ENCODE measurements around the gene SLC7A4.

Gene SLC7A4

DNA sequence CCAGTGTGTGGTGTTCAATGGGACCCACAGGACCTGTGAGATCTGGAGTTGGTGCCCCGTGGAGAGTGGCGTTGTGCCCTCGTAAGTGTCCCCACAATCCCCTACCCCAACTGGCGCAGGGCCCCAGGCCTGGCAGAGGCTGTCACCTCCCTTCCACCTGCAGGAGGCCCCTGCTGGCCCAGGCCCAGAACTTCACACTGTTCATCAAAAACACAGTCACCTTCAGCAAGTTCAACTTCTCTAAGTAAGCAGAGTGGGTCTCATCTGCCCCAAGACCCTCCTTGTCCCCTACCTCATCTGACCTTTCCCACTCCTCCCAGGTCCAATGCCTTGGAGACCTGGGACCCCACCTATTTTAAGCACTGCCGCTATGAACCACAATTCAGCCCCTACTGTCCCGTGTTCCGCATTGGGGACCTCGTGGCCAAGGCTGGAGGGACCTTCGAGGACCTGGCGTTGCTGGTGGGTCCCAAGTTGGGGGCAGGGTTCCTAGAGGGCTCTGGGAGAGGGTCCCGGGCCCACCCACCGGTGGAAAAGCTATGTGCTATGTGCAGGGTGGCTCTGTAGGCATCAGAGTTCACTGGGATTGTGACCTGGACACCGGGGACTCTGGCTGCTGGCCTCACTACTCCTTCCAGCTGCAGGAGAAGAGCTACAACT lies 9.3 kb downstream of the SLC7A4 start:
- Histone ChIP-seq H3K4me2 (ENCODE audit: low read depth, low read length) (no peak overlapping the region), H3K79me2 (ENCODE audit: low read length) (no peaks in the 10 kb centered on the region), H3F3A (ENCODE audit: insufficient read depth, low read length) (no peaks in the 10 kb centered on the region), H3K4me1 (ENCODE audit: low read length) (no peaks in the 10 kb centered on the region; the same call in 1 of the 2 replicates), H3K4me3 (ENCODE audit: low read length) (no peak overlapping the region), H3K36me3 (replicated peaks; ENCODE audit: insufficient read depth, low read length) (no peaks in the 10 kb centered on the region), H3K9me3 (replicated peaks; ENCODE audit: insufficient read depth, low read length) (no peaks in the 10 kb centered on the region), H3K9ac (ENCODE audit: low read length) (no peak overlapping the region), H3K27ac (ENCODE audit: low read length) (no peak overlapping the region), H2AFZ (ENCODE audit: low read length) (no peak overlapping the region), H3K9me2 (replicated peaks; ENCODE audit: insufficient read depth, low read length) (no peaks in the 10 kb centered on the region), H4K20me1 (ENCODE audit: insufficient read depth, low read length) (no peaks in the 10 kb centered on the region), H3K27me3 (replicated peaks; ENCODE audit: insufficient read depth, low read length) (peaks cover 26% of the 10 kb centered on the region)
- TF ChIP-seq EZH2phosphoT487 (IDR thresholded peaks at IDR 0.05; ENCODE audit: low read length): no peak
- TF ChIP-seq, protein P1, sequence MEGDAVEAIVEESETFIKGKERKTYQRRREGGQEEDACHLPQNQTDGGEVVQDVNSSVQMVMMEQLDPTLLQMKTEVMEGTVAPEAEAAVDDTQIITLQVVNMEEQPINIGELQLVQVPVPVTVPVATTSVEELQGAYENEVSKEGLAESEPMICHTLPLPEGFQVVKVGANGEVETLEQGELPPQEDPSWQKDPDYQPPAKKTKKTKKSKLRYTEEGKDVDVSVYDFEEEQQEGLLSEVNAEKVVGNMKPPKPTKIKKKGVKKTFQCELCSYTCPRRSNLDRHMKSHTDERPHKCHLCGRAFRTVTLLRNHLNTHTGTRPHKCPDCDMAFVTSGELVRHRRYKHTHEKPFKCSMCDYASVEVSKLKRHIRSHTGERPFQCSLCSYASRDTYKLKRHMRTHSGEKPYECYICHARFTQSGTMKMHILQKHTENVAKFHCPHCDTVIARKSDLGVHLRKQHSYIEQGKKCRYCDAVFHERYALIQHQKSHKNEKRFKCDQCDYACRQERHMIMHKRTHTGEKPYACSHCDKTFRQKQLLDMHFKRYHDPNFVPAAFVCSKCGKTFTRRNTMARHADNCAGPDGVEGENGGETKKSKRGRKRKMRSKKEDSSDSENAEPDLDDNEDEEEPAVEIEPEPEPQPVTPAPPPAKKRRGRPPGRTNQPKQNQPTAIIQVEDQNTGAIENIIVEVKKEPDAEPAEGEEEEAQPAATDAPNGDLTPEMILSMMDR (IDR thresholded peaks at IDR 0.05; ENCODE audit: low read length): peak; percentile 12; the same call in 1 of the 2 replicates
- no peak for DNase-seq

DNA sequence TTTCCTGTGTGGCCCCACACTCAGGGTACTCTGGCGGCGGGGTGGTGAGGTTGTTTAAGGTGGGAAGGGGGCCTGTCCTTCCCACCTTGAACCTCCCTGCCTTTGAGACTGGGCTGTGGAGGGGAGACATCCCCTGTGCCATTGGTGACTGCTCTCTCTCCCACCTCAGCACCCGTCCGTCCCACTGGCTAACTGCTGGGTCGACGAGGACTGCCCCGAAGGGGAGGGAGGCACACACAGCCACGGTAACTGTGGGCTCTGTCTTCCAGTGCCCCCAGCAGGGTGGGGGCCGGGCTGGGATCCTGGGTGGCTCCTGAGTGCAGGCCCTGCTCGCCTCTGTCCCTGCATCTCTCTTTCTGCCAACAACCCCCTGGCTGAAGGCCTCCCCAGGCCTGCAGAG lies 9.9 kb downstream of the SLC7A4 start:
- Histone ChIP-seq H3K9me3 (replicated peaks; ENCODE audit: insufficient read depth, low read length) (no peaks in the 10 kb centered on the region), H4K20me1 (ENCODE audit: insufficient read depth, low read length) (no peaks in the 10 kb centered on the region), H3K4me2 (ENCODE audit: low read depth, low read length) (no peak overlapping the region), H3K27ac (ENCODE audit: low read length) (no peak overlapping the region), H3K27me3 (replicated peaks; ENCODE audit: insufficient read depth, low read length) (peaks cover 32% of the 10 kb centered on the region), H3K9ac (ENCODE audit: low read length) (no peak overlapping the region), H3K36me3 (replicated peaks; ENCODE audit: insufficient read depth, low read length) (no peaks in the 10 kb centered on the region), H2AFZ (ENCODE audit: low read length) (no peak overlapping the region), H3K9me2 (replicated peaks; ENCODE audit: insufficient read depth, low read length) (no peaks in the 10 kb centered on the region), H3F3A (ENCODE audit: insufficient read depth, low read length) (no peaks in the 10 kb centered on the region), H3K79me2 (ENCODE audit: low read length) (no peaks in the 10 kb centered on the region), H3K4me1 (ENCODE audit: low read length) (no peaks in the 10 kb centered on the region; the same call in 1 of the 2 replicates), H3K4me3 (ENCODE audit: low read length) (no peak overlapping the region)
- no peak for DNase-seq
- TF ChIP-seq EZH2phosphoT487 (IDR thresholded peaks at IDR 0.05; ENCODE audit: low read length) (no peak), EZH2 (optimal IDR thresholded peaks at IDR 0.05; ENCODE audit: low read depth, low read length) (no peak)
- TF ChIP-seq, protein P1 (IDR thresholded peaks at IDR 0.05; ENCODE audit: low read length): no peak

DNA sequence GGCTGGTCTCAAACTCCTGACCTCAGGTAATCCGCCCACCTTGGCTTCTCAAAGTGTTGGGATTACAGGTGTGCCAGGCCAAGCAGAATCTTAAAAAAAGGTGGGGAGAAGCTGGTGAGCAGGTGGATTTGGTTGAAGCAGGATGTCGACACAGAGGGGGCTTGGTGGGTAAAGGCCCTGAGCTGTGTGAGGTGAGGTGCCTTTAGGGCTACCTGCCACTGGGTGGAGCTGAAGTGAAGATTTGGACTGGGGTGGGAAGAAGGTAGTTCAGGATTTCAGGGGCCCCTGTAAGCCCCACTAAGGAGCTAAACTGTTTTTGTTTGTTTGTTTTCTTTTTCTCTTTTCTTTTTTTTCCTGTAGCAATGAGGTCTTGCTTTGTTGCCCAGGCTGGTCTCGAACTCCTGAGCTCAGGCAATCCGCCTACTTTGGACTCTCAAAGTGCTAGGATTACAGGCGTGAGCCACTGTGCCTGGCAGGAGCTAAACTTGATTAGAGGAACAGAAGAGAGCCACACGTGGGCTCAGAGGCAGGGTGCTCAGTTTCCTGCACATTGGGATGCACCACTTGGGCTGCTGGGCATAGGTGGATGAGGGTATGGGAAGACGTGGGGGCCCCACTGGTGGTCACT lies 11.4 kb downstream of the SLC7A4 start:
- no peaks in the 10 kb centered on the region for H3F3A ChIP-seq (ENCODE audit: insufficient read depth, low read length)
- H3K4me1 ChIP-seq (ENCODE audit: low read length): no peaks in the 10 kb centered on the region; the same call in 1 of the 2 replicates
- H3K4me2 ChIP-seq (ENCODE audit: low read depth, low read length): no peak overlapping the region
- H3K9me3 ChIP-seq (replicated peaks; ENCODE audit: insufficient read depth, low read length): no peaks in the 10 kb centered on the region
- DNase-seq: no peak
- no peak overlapping the region for H3K4me3 ChIP-seq (ENCODE audit: low read length)
- H4K20me1 ChIP-seq (ENCODE audit: insufficient read depth, low read length): no peaks in the 10 kb centered on the region
- no peak overlapping the region for H3K27ac ChIP-seq (ENCODE audit: low read length)
- no peaks in the 10 kb centered on the region for H3K79me2 ChIP-seq (ENCODE audit: low read length)
- H3K27me3 ChIP-seq (replicated peaks; ENCODE audit: insufficient read depth, low read length): peaks cover 41% of the 10 kb centered on the region
- no peaks in the 10 kb centered on the region for H3K9me2 ChIP-seq (replicated peaks; ENCODE audit: insufficient read depth, low read length)
- TF ChIP-seq, protein P1 (IDR thresholded peaks at IDR 0.05; ENCODE audit: low read length): peak; percentile 45
- no peak for TF ChIP-seq EZH2 (optimal IDR thresholded peaks at IDR 0.05; ENCODE audit: low read depth, low read length)
- H3K9ac ChIP-seq (ENCODE audit: low read length): no peak overlapping the region
- no peaks in the 10 kb centered on the region for H3K36me3 ChIP-seq (replicated peaks; ENCODE audit: insufficient read depth, low read length)
- H2AFZ ChIP-seq (ENCODE audit: low read length): no peak overlapping the region

Data from MM.1S (cell line).